ENCODE measurements around the gene BRAP. TPM values are rescaled to one million over a fixed set of nuclear protein-coding genes. Genes with fewer than 3 reads are reported as not detected.

BRAP gene
- total RNA-seq, 4 donors from 2014 or later: 25.2 to 38.5 (median 29.2) TPM

DNA sequence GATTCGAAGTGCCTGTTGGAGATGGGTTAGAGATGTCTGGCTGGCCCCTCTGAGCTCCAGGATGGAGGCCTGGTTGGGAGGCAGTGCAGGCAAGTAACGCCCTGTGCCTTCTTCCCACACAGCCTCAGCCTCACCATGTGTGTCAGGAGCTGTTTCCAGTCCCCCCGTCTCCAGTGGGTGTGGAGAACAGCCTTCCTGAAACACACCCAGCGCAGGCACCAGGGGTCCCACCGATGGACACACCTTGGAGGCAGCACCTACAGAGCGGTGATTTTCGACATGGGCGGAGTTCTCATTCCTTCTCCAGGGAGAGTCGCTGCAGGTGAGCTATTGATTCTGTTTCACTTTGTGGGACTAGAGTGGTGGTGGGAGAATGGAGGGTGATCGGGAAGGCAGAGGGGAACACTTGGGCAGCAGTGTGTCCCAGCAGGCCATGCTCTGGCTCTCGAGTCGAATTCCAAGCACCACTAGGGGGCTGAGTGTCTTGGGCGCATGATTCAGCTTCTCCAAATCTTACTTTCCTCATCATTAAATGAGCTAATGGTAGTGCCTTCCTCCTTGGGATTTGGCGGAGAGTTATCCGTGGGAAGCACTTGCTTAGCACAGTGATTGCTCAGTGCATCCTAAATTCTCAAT is 6.9 kb upstream of the BRAP start:
- Histone ChIP-seq H3K4me3 (no peak overlapping the region), H3K9me3 (no peaks in the 10 kb centered on the region), H3K4me1 (peaks cover 0 to under 1% of the 10 kb centered on the region in 2 donors), H3K27ac (no peak overlapping the region), H3K27me3 (no peaks in the 10 kb centered on the region), H3K36me3 (peaks cover 0 to 45% of the 10 kb centered on the region in 2 donors)
- no peak for ATAC-seq
- in situ Hi-C loops (cut with MboI; ENCODE audit: low sequenced_read_pairs in 4 of 4): loop anchor here in 1 of 4 donors (25.0 kb wide), 1 partner anchor 305 kb away; no protein-coding TSS in a partner anchor
- intact Hi-C loops (cut with DNase I; ENCODE audit: low total_unique reads): no loop called here
- TF ChIP-seq, protein P1, sequence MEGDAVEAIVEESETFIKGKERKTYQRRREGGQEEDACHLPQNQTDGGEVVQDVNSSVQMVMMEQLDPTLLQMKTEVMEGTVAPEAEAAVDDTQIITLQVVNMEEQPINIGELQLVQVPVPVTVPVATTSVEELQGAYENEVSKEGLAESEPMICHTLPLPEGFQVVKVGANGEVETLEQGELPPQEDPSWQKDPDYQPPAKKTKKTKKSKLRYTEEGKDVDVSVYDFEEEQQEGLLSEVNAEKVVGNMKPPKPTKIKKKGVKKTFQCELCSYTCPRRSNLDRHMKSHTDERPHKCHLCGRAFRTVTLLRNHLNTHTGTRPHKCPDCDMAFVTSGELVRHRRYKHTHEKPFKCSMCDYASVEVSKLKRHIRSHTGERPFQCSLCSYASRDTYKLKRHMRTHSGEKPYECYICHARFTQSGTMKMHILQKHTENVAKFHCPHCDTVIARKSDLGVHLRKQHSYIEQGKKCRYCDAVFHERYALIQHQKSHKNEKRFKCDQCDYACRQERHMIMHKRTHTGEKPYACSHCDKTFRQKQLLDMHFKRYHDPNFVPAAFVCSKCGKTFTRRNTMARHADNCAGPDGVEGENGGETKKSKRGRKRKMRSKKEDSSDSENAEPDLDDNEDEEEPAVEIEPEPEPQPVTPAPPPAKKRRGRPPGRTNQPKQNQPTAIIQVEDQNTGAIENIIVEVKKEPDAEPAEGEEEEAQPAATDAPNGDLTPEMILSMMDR (IDR thresholded peaks at IDR 0.05 in 4 of 5, conservative IDR thresholded peaks at IDR 0.05 in 1 of 5): no peak
- no peak for TF ChIP-seq POLR2A (IDR thresholded peaks at IDR 0.05)
- no peak for DNase-seq

GRCh38 chr12:111691262-111691661 is 5.5 kb upstream of the BRAP start:
- no peak for TF ChIP-seq POLR2A (IDR thresholded peaks at IDR 0.05)
- in situ Hi-C loops (cut with MboI; ENCODE audit: low sequenced_read_pairs in 4 of 4): loop anchor here in 1 of 4 donors (25.0 kb wide), 1 partner anchor 304 kb away; no protein-coding TSS in a partner anchor
- H3K27me3 ChIP-seq: no peaks in the 10 kb centered on the region
- peaks cover 11 to 14% of the 10 kb centered on the region in 2 donors for H3K4me1 ChIP-seq
- H3K36me3 ChIP-seq: peaks cover 0 to 36% of the 10 kb centered on the region in 2 donors
- intact Hi-C loops (cut with DNase I; ENCODE audit: low total_unique reads): no loop called here
- H3K9me3 ChIP-seq: no peaks in the 10 kb centered on the region
- no peak overlapping the region for H3K4me3 ChIP-seq
- DNase-seq (no peak), ATAC-seq (no peak)
- no peak overlapping the region for H3K27ac ChIP-seq

- ATAC-seq: no peak
- Histone ChIP-seq H3K27me3 (no peaks in the 10 kb centered on the region), H3K4me1 (peaks cover 26% of the 10 kb centered on the region in 2 donors), H3K27ac (no peak overlapping the region), H3K4me3 (no peak overlapping the region), H3K36me3 (peaks cover 0 to 7% of the 10 kb centered on the region in 2 donors), H3K9me3 (no peaks in the 10 kb centered on the region)
- TF ChIP-seq, protein P1 (IDR thresholded peaks at IDR 0.05 in 4 of 5, conservative IDR thresholded peaks at IDR 0.05 in 1 of 5): no peak
- TF ChIP-seq POLR2A (IDR thresholded peaks at IDR 0.05): no peak
- no peak for DNase-seq
- intact Hi-C loops (cut with DNase I; ENCODE audit: low total_unique reads): loop anchor here (5.0 kb wide), 2 partner anchors 91 to 281 kb away; partner anchors contain the start of genes ATXN2 and SH2B3
- in situ Hi-C loops (cut with MboI; ENCODE audit: low sequenced_read_pairs in 4 of 4): loop anchor here in 1 of 4 donors (25.0 kb wide), 1 partner anchor 301 kb away; no protein-coding TSS in a partner anchor
These were observed 2.2 kb upstream of the BRAP start for GRCh38 chr12:111687952-111688351.

GRCh38 chr12:111687255-111687654 is 1.5 kb upstream of the BRAP start:
- Histone ChIP-seq H3K4me1 (peaks cover 26% of the 10 kb centered on the region in 2 donors), H3K9me3 (no peaks in the 10 kb centered on the region), H3K27me3 (no peaks in the 10 kb centered on the region), H3K27ac (peak overlapping the region in 1 of 4 donors; percentile 95), H3K36me3 (peaks cover 0 to 8% of the 10 kb centered on the region in 2 donors), H3K4me3 (peak overlapping the region in 3 of 4 donors; percentile 75 to 91 (median 89))
- in situ Hi-C loops (cut with MboI; ENCODE audit: low sequenced_read_pairs in 4 of 4) (loop anchor here in 1 of 4 donors (25.0 kb wide), 1 partner anchor 300 kb away; no protein-coding TSS in a partner anchor), intact Hi-C loops (cut with DNase I; ENCODE audit: low total_unique reads) (loop anchor here (5.0 kb wide), 2 partner anchors 90 to 280 kb away; partner anchors contain the start of genes ATXN2 and SH2B3)
- TF ChIP-seq, protein P1 (IDR thresholded peaks at IDR 0.05 in 4 of 5, conservative IDR thresholded peaks at IDR 0.05 in 1 of 5): no peak
- TF ChIP-seq POLR2A (IDR thresholded peaks at IDR 0.05): no peak
- no peak for ATAC-seq
- DNase-seq: no peak

- Histone ChIP-seq H3K36me3 (peaks cover 0 to 14% of the 10 kb centered on the region in 2 donors), H3K27me3 (no peaks in the 10 kb centered on the region), H3K4me1 (peaks cover 26% of the 10 kb centered on the region in 2 donors), H3K4me3 (peak overlapping the region; percentile 75 to 91 (median 82)), H3K9me3 (no peaks in the 10 kb centered on the region), H3K27ac (peak overlapping the region; percentile 82 to 95 (median 88))
- no peak for ATAC-seq
- DNase-seq: no peak
- no peak for TF ChIP-seq POLR2A (IDR thresholded peaks at IDR 0.05)
- TF ChIP-seq, protein P1 (IDR thresholded peaks at IDR 0.05 in 4 of 5, conservative IDR thresholded peaks at IDR 0.05 in 1 of 5): no peak
- in situ Hi-C loops (cut with MboI; ENCODE audit: low sequenced_read_pairs in 4 of 4) (loop anchor here in 1 of 4 donors (25.0 kb wide), 1 partner anchor 299 kb away; no protein-coding TSS in a partner anchor), intact Hi-C loops (cut with DNase I; ENCODE audit: low total_unique reads) (loop anchor here (5.0 kb wide), 2 partner anchors 89 to 279 kb away; partner anchors contain the start of genes ATXN2 and SH2B3)
These were observed 884 bp upstream of the BRAP start for GRCh38 chr12:111686574-111687105.

Measured in gastrocnemius medialis (tissue), 4 donors.